Ishikawa (cell line): Measurements from ENCODE around the gene GRIN1.
A peak's percentile ranks its signal among the peaks of the same experiment; 100 is the strongest.

ENCODE experiments used
- CEBPB ChIP-seq: IDR thresholded peaks from 2 replicates; pipeline ENCODE4 v1.6.1; 2012
- CREB1 ChIP-seq: IDR thresholded peaks from 2 replicates; pipeline ENCODE4 v1.6.1; 2012; ENCODE audit warnings: low read depth
- EGR1 ChIP-seq: IDR thresholded peaks from 2 replicates; pipeline ENCODE4 v1.6.1; 2012
- EP300 ChIP-seq: IDR thresholded peaks from 2 replicates; pipeline ENCODE4 v1.6.1; 2012; ENCODE audit warnings: borderline replicate concordance
- FOXM1 ChIP-seq: IDR thresholded peaks from 2 replicates; pipeline ENCODE4 v1.6.1; 2012; ENCODE audit warnings: low read depth, borderline replicate concordance
- NFIC ChIP-seq: IDR thresholded peaks from 2 replicates; pipeline ENCODE4 v1.6.1; 2012
- TAF1 ChIP-seq: IDR thresholded peaks from 2 replicates; pipeline ENCODE4 v1.6.1; 2012; ENCODE audit warnings: low read depth, mild to moderate bottlenecking
- TCF12 ChIP-seq: IDR thresholded peaks from 2 replicates; pipeline ENCODE4 v1.6.1; 2012; ENCODE audit warnings: low read depth
- TEAD4 ChIP-seq: IDR thresholded peaks from 2 replicates; pipeline ENCODE4 v1.6.1; 2012
- ZBTB7A ChIP-seq: IDR thresholded peaks from 2 replicates; pipeline ENCODE4 v1.6.1; 2012; ENCODE audit warnings: low read depth
- TF ChIP-seq, protein P1 (sequence below): IDR thresholded peaks from 2 replicates; pipeline ENCODE4 v1.6.1; 2012; ENCODE audit warnings: low read depth, mild to moderate bottlenecking
- TF ChIP-seq, protein P2 (sequence below): IDR thresholded peaks from 2 replicates; pipeline ENCODE4 v1.6.1; 2012
- TF ChIP-seq, protein P3 (sequence below): IDR thresholded peaks from 2 replicates; pipeline ENCODE4 v1.6.1; 2012

GRIN1 gene

DNA sequence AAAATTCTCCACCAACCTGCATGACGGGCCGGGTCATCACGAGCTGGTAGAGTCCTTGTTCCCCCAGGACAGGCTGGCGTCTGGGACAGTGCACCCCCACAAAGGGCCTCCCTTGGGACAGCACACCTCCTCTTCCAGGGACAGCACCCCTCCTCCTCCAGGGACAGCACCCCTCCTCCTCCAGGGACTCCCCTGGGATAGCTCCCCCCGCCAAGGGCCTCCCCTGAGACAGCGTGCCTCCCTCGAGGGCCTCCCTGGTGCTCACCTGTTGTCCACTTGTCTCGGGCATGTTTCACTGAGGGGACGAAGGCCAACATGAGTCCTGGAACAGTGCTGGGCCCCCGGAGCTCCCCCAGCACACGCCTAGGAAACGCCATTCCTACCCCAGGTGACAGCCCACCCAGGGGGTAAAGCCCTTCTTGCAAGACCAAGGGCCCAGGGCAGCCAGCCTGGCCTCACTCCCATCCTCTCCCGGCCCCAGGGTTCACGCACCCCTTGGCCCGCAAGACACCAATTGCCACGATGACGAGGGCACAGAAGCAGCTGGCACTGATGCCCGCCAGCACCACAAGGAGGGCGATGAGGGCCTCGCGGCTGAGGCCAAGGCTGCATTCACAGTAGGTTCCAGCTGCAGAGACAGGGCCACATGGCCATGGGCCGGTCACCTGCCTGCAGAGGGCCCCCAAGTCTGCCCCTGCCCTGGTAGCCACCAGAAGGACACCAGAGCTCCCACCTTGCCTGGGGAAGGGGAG, 32.4 kb downstream of the GRIN1 start:
- TF ChIP-seq CREB1 (no peak), FOXM1 (no peak), EP300 (no peak), TCF12 (no peak)
- TF ChIP-seq, protein P1, sequence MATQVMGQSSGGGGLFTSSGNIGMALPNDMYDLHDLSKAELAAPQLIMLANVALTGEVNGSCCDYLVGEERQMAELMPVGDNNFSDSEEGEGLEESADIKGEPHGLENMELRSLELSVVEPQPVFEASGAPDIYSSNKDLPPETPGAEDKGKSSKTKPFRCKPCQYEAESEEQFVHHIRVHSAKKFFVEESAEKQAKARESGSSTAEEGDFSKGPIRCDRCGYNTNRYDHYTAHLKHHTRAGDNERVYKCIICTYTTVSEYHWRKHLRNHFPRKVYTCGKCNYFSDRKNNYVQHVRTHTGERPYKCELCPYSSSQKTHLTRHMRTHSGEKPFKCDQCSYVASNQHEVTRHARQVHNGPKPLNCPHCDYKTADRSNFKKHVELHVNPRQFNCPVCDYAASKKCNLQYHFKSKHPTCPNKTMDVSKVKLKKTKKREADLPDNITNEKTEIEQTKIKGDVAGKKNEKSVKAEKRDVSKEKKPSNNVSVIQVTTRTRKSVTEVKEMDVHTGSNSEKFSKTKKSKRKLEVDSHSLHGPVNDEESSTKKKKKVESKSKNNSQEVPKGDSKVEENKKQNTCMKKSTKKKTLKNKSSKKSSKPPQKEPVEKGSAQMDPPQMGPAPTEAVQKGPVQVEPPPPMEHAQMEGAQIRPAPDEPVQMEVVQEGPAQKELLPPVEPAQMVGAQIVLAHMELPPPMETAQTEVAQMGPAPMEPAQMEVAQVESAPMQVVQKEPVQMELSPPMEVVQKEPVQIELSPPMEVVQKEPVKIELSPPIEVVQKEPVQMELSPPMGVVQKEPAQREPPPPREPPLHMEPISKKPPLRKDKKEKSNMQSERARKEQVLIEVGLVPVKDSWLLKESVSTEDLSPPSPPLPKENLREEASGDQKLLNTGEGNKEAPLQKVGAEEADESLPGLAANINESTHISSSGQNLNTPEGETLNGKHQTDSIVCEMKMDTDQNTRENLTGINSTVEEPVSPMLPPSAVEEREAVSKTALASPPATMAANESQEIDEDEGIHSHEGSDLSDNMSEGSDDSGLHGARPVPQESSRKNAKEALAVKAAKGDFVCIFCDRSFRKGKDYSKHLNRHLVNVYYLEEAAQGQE = no peak
- TF ChIP-seq, protein P2, sequence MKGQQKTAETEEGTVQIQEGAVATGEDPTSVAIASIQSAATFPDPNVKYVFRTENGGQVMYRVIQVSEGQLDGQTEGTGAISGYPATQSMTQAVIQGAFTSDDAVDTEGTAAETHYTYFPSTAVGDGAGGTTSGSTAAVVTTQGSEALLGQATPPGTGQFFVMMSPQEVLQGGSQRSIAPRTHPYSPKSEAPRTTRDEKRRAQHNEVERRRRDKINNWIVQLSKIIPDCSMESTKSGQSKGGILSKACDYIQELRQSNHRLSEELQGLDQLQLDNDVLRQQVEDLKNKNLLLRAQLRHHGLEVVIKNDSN = no peak

DNA sequence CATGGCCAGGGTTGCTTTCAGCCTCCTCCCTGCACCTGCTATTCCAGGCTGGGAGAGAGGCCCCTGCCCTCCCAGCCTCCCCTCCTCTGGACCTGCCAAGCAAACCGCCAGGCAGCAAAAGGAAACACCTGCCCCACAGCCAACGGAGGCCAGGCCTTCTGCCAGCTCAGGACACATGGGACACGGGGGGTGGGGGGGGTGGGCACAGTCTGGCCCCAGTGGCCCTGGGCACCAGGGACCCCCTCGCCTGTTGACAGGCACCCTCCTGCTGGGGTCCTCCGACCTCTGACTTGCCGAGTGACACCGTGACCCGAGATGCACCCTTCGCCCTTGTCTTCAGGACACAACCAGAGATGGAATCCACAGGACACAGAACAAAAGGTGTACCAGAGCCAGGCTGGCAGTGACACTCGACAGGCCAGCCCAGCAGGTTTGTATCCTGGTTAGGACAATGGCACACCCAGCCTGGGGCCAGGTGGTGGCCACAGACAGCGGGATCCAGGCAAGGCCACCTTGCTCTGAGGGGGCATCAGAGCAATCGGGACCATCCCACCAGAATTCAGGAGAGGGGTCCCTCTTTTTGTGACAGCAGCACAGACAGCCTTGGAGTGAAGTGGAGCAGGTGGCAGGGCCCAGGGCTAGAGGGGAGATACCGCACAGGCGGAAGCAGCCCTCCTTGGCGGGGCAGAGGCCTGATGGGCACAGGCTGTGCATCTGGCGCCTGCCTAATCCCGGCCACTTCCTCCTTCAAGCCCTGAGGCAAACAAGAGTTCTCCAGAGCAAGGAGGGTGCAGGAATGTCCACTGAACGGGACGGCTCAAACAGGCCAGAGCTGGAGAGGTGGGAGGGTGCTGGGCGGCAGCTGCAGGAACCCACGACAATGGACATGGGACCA, 34.2 kb downstream of the GRIN1 start:
- TF ChIP-seq ZBTB7A (no peak), TAF1 (peak; percentile 26; the same call in 1 of the 2 replicates)

DNA sequence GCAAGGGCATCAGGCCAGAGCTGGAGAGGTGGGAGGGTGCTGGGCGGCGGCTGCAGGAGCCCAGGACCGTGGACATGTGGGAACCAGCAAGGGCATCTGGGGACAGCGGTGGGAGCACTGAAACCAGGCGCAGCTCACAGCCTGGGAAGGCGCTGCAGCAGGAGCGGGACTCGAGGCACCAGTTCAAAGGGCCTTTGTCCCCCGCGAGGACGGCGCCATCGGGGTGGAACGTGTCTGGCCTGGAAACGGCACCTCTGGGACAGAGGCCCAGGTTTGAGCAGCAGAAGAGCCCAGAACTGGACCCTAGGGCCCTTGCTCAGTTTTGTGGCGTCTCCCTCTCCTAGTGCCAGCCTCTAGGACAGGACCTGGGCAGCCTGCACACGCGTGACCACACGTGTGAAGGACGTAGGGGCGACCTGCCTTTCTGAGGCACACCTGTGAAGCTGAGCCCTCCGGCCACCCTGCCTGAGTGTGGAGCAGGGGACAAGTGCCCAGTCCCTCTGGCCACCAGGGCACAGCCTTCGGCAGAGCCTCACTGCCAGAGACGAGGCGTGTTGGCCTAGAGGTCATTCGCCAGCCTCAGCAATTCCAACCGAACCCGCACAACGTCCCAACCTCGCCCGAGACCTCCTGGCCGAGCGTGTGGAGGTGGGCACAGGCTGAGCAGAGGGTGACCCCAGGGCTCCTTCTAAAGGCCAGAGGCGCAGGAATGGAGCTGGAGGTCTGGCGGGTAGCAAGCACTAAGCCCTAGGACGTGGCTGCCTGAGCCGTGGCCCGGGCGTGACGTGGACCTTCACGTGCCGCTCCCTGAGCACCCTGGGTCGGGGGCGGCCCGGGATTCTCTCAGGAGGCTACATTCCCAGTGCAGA, 35.1 kb downstream of the GRIN1 start:
- TF ChIP-seq EGR1 (no peak), TEAD4 (no peak), CEBPB (no peak), NFIC (no peak)

DNA sequence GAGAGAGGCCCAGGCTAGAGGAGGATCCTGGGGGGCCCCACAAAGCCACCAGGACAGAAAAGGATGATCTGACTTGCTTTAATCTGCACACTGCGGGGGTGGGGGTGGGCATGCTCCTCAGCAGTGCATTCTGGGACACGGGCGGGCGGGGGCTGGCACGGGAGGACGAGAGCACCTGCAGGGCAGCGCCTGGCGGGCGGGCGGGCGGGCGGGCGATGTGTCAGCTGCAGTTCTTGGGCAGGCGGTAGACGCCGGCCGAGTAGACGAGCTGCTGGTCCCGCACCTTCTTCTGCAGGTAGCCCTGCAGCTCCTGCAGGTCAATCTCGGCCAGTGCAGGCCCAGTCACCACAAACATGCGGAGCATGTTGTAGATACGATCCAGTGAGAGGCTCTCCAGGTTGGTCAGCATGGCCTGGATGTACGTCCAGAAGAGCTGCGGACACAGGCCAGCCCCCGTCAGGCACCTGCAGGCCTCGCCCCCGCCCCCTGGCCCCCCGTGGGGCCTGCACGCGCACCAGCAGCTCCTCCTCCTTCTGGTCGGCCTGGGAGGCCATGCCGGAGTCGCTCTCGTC, 35.9 kb downstream of the GRIN1 start:
- TF ChIP-seq, protein P3, sequence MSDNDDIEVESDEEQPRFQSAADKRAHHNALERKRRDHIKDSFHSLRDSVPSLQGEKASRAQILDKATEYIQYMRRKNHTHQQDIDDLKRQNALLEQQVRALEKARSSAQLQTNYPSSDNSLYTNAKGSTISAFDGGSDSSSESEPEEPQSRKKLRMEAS = no peak
- TF ChIP-seq TAF1 (no peak), TEAD4 (no peak), CREB1 (no peak), TCF12 (no peak), ZBTB7A (no peak)

DNA sequence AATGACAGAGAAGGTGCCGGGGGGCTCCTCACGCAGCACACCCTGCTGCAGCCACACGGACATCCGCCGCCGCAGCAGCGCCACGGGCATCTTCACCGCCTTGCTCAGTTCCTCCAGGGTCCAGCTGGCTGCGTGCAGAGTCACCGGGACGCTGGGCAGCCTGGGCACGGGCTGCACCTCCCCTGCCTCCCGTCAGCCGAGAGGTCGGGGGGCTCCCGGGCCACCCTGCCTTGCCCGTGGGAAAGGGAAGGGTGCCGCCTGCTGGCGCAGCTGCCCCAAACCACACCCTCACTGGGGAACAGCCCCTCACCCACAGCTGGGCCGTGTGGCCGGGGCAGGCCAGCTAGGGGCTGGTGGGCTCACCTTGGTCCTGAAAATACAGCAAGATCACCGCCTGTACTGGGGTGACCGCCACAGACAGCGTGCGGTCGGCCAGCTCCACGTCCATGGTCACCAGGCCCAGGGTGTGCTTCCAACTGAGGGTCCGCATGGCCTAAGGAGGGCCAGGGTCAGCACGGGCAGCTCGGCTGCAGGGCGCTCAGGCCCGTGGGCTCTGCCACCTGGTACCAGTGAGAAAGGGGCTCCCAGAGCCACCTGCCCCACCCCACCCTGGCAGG, 36.5 kb downstream of the GRIN1 start:
- TF ChIP-seq EP300 (no peak), TCF12 (no peak), FOXM1 (no peak), NFIC (no peak), TEAD4 (no peak)
- TF ChIP-seq, protein P3 = no peak
- TF ChIP-seq, protein P1 = no peak
- TF ChIP-seq, protein P2 = no peak
